ENCODE results near the gene PACC1.
"Not testable (repeated sequence)": the region's sequence is repeated elsewhere in the genome, so short reads cannot be mapped to it uniquely, and the experiment has no call there.

Gene PACC1

GRCh38 chr1:212401042-212401441, 13.6 kb downstream of the PACC1 start:
- H3K9me3 ChIP-seq (ENCODE audit: severe bottlenecking) = peaks cover 1% of the 10 kb centered on the region
- peaks cover 12% of the 10 kb centered on the region for H3K4me1 ChIP-seq (ENCODE audit: insufficient read depth, poor library complexity, severe bottlenecking)
- H3K27me3 ChIP-seq (ENCODE audit: insufficient read depth, poor library complexity, severe bottlenecking) = no peaks in the 10 kb centered on the region
- no peaks in the 10 kb centered on the region for H3K36me3 ChIP-seq (ENCODE audit: low read depth)
- ATAC-seq (ENCODE audit: low read depth) (no peak), DNase-seq (ENCODE audit: low spot score) (no peak)
- no peak overlapping the region for H3K4me3 ChIP-seq (ENCODE audit: severe bottlenecking)
- no peak for TF ChIP-seq CTCF (IDR thresholded peaks at IDR 0.05; ENCODE audit: poor library complexity, severe bottlenecking)
- peak overlapping the region; percentile 78 for H3K27ac ChIP-seq (ENCODE audit: poor library complexity, severe bottlenecking)

GRCh38 chr1:212397171-212397570, 17.5 kb downstream of the PACC1 start:
- Histone ChIP-seq H3K4me3 (ENCODE audit: severe bottlenecking) (no peak overlapping the region), H3K27ac (ENCODE audit: poor library complexity, severe bottlenecking) (no peak overlapping the region), H3K4me1 (ENCODE audit: insufficient read depth, poor library complexity, severe bottlenecking) (peaks cover 3% of the 10 kb centered on the region), H3K27me3 (ENCODE audit: insufficient read depth, poor library complexity, severe bottlenecking) (no peaks in the 10 kb centered on the region), H3K36me3 (ENCODE audit: low read depth) (no peaks in the 10 kb centered on the region), H3K9me3 (ENCODE audit: severe bottlenecking) (peaks cover 1% of the 10 kb centered on the region)
- DNase-seq (ENCODE audit: low spot score) (no peak), ATAC-seq (ENCODE audit: low read depth) (no peak)
- TF ChIP-seq CTCF (IDR thresholded peaks at IDR 0.05; ENCODE audit: poor library complexity, severe bottlenecking) = no peak

- H3K4me3 ChIP-seq (ENCODE audit: severe bottlenecking) = no peak overlapping the region
- peaks cover 1% of the 10 kb centered on the region for H3K9me3 ChIP-seq (ENCODE audit: severe bottlenecking)
- no peaks in the 10 kb centered on the region for H3K36me3 ChIP-seq (ENCODE audit: low read depth)
- no peak for DNase-seq (ENCODE audit: low spot score)
- no peaks in the 10 kb centered on the region for H3K27me3 ChIP-seq (ENCODE audit: insufficient read depth, poor library complexity, severe bottlenecking)
- H3K27ac ChIP-seq (ENCODE audit: poor library complexity, severe bottlenecking) = no peak overlapping the region
- TF ChIP-seq CTCF (IDR thresholded peaks at IDR 0.05; ENCODE audit: poor library complexity, severe bottlenecking) = no peak
- no peaks in the 10 kb centered on the region for H3K4me1 ChIP-seq (ENCODE audit: insufficient read depth, poor library complexity, severe bottlenecking)
- ATAC-seq (ENCODE audit: low read depth) = no peak
Observed at GRCh38 chr1:212396638-212397037, 18.0 kb downstream of the PACC1 start.

GRCh38 chr1:212395678-212396437, 18.8 kb downstream of the PACC1 start:
- H3K27me3 ChIP-seq (ENCODE audit: insufficient read depth, poor library complexity, severe bottlenecking); DNase-seq (ENCODE audit: low spot score); H3K9me3 ChIP-seq (ENCODE audit: severe bottlenecking); H3K4me1 ChIP-seq (ENCODE audit: insufficient read depth, poor library complexity, severe bottlenecking); H3K4me3 ChIP-seq (ENCODE audit: severe bottlenecking); H3K36me3 ChIP-seq (ENCODE audit: low read depth); ATAC-seq (ENCODE audit: low read depth); H3K27ac ChIP-seq (ENCODE audit: poor library complexity, severe bottlenecking): not testable (repeated sequence)

- H3K4me1 ChIP-seq (ENCODE audit: insufficient read depth, poor library complexity, severe bottlenecking) = no peaks in the 10 kb centered on the region
- H3K9me3 ChIP-seq (ENCODE audit: severe bottlenecking) = no peaks in the 10 kb centered on the region
- no peaks in the 10 kb centered on the region for H3K27me3 ChIP-seq (ENCODE audit: insufficient read depth, poor library complexity, severe bottlenecking)
- no peak for ATAC-seq (ENCODE audit: low read depth)
- no peaks in the 10 kb centered on the region for H3K36me3 ChIP-seq (ENCODE audit: low read depth)
- H3K27ac ChIP-seq (ENCODE audit: poor library complexity, severe bottlenecking) = no peak overlapping the region
- no peak overlapping the region for H3K4me3 ChIP-seq (ENCODE audit: severe bottlenecking)
- no peak for DNase-seq (ENCODE audit: low spot score)
- no peak for TF ChIP-seq CTCF (IDR thresholded peaks at IDR 0.05; ENCODE audit: poor library complexity, severe bottlenecking)
Observed at GRCh38 chr1:212388985-212389716, 25.5 kb downstream of the PACC1 start.
